Suppressor macrophage (primary cell): ENCODE measurements around the gene SH3RF2.
"Not testable (repeated sequence)": the region's sequence is repeated elsewhere in the genome, so short reads cannot be mapped to it uniquely, and the experiment has no call there.

Experiments
- DNase-seq, 4 experiments: peaks; one replicate each; pipeline ENCODE4 v3.0.0-alpha.2; 2020 to 2022

The SH3RF2 gene

GRCh38 chr5:146006470-146007190 is 70.3 kb downstream of the SH3RF2 start:
- DNase-seq: peak; percentile 52 to 85 (median 68)

- peak; percentile 22 to 56 (median 50) for DNase-seq
These were observed 70.9 kb downstream of the SH3RF2 start for GRCh38 chr5:146007270-146007669.

- DNase-seq: no peak
These were observed 71.6 kb downstream of the SH3RF2 start for GRCh38 chr5:146007989-146008388.

GRCh38 chr5:146009020-146009419 is 72.6 kb downstream of the SH3RF2 start:
- no peak for DNase-seq

- not testable (repeated sequence) for DNase-seq
These were observed 74.1 kb downstream of the SH3RF2 start for GRCh38 chr5:146010447-146010846.

GRCh38 chr5:146013761-146014160 is 77.4 kb downstream of the SH3RF2 start:
- no peak for DNase-seq

- no peak for DNase-seq
These were observed 78.6 kb downstream of the SH3RF2 start for GRCh38 chr5:146015001-146015400.

GRCh38 chr5:146016764-146017484 is 80.5 kb downstream of the SH3RF2 start:
- peak; percentile 28 to 60 (median 45) for DNase-seq

GRCh38 chr5:146018514-146019375 is 82.4 kb downstream of the SH3RF2 start:
- no peak for DNase-seq

- DNase-seq: no peak
These were observed 83.7 kb downstream of the SH3RF2 start for GRCh38 chr5:146020100-146020499.

GRCh38 chr5:146024034-146024433 is 87.7 kb downstream of the SH3RF2 start:
- no peak for DNase-seq

- peak in 1 of 4 experiments; percentile 13 for DNase-seq
These were observed 88.8 kb downstream of the SH3RF2 start for GRCh38 chr5:146025114-146025680.

- DNase-seq: no peak
These were observed 89.3 kb downstream of the SH3RF2 start for GRCh38 chr5:146025681-146026080.

GRCh38 chr5:146026307-146027010 is 90.1 kb downstream of the SH3RF2 start:
- no peak for DNase-seq

GRCh38 chr5:146027751-146028150 is 91.4 kb downstream of the SH3RF2 start:
- DNase-seq: no peak

- no peak for DNase-seq
These were observed 96.5 kb downstream of the SH3RF2 start for GRCh38 chr5:146032911-146033310.

- no peak for DNase-seq
These were observed 97.7 kb downstream of the SH3RF2 start for GRCh38 chr5:146034127-146034526.

GRCh38 chr5:146034605-146035004 is 98.2 kb downstream of the SH3RF2 start:
- DNase-seq: no peak

- peak; percentile 31 to 65 (median 54) for DNase-seq
These were observed 103.0 kb downstream of the SH3RF2 start for GRCh38 chr5:146039420-146039819.

GRCh38 chr5:146040527-146040926 is 104.1 kb downstream of the SH3RF2 start:
- no peak for DNase-seq

GRCh38 chr5:146041180-146041789 is 104.9 kb downstream of the SH3RF2 start:
- peak in 2 of 4 experiments; percentile 10 to 35 for DNase-seq
